Glutamatergic neuron (in vitro differentiated cells): Measurements from ENCODE around the gene RDM1. TPM values are rescaled to one million over a fixed set of nuclear protein-coding genes. Genes with fewer than 3 reads are reported as not detected.
"Not testable (repeated sequence)": the region's sequence is repeated elsewhere in the genome, so short reads cannot be mapped to it uniquely, and the experiment has no call there.

Experiments
- DNase-seq: peaks from one replicate; pipeline ENCODE4 v3.0.0; 2022
- H3K27ac Mint-ChIP-seq: one replicate; pipeline ENCODE4 v1.8.0; 2020; ENCODE audit warnings: mild to moderate bottlenecking, mixed read lengths, inconsistent platforms; ENCODE audit not compliant: unreplicated experiment
- H3K27me3 Mint-ChIP-seq: one replicate; pipeline ENCODE4 v1.8.0; 2020; ENCODE audit warnings: mild to moderate bottlenecking, moderate library complexity, mixed read lengths, inconsistent platforms; ENCODE audit not compliant: unreplicated experiment
- H3K36me3 Mint-ChIP-seq: one replicate; pipeline ENCODE4 v1.8.0; 2020; ENCODE audit warnings: mild to moderate bottlenecking, mixed read lengths, inconsistent platforms; ENCODE audit not compliant: unreplicated experiment
- H3K4me1 Mint-ChIP-seq: one replicate; pipeline ENCODE4 v1.8.0; 2020; ENCODE audit warnings: mild to moderate bottlenecking, low read depth, mixed read lengths, inconsistent platforms; ENCODE audit not compliant: unreplicated experiment
- H3K4me3 Mint-ChIP-seq: one replicate; pipeline ENCODE4 v1.8.0; 2020; ENCODE audit warnings: mild to moderate bottlenecking, mixed read lengths, inconsistent platforms; ENCODE audit not compliant: unreplicated experiment
- H3K9me3 Mint-ChIP-seq: one replicate; pipeline ENCODE4 v1.8.0; 2020; ENCODE audit warnings: mild to moderate bottlenecking, moderate library complexity, mixed read lengths, inconsistent platforms; ENCODE audit not compliant: unreplicated experiment
- total RNA-seq: library from RNA; stranded (reverse); fragmentation: NEBNext Ultra II Directional; extraction: Animal tissue kit (Norgen Biotek cat#: 25700); gene quantifications from one replicate; pipeline ENCODE4 v1.2.1, GENCODE V29; 2021; ENCODE audit not compliant: unreplicated experiment
- TF ChIP-seq, protein P1 (sequence below): fragments of 200-600 bp; sonication (generic); IDR thresholded peaks from one replicate; pipeline ENCODE4 v1.5.0; 2021; ENCODE audit not compliant: partially characterized antibody, unreplicated experiment

RDM1 gene
- total RNA-seq, 1 donor from 2014 or later = not detected

DNA sequence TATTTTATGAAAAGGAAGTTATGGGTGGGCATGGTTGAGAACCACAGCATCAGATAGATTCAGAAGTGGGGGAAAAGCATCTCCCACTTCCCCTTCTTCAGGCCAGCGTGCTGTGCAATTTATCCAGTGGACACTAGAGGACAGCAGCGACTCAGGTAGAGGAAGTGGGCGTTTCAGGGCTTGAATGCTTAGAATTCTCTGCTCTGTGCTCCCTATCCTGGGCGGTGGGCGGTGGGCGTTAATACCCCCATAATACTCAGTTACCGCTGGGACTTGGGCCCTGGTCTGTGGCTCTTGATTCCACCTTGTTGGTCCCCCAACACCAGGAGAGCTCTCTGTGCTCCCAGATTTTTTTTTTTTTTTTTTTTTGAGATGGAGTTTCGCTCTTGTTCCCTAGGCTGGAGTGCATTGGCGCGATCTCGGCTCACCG lies 16.6 kb upstream of the RDM1 start:
- Mint-ChIP-seq H3K27ac (no peak overlapping the region), H3K36me3 (no peaks in the 10 kb centered on the region), H3K4me1 (no peaks in the 10 kb centered on the region), H3K9me3 (no peaks in the 10 kb centered on the region), H3K4me3 (no peak overlapping the region), H3K27me3 (peaks cover 2% of the 10 kb centered on the region)
- peak; percentile 74 for DNase-seq
- TF ChIP-seq, protein P1, sequence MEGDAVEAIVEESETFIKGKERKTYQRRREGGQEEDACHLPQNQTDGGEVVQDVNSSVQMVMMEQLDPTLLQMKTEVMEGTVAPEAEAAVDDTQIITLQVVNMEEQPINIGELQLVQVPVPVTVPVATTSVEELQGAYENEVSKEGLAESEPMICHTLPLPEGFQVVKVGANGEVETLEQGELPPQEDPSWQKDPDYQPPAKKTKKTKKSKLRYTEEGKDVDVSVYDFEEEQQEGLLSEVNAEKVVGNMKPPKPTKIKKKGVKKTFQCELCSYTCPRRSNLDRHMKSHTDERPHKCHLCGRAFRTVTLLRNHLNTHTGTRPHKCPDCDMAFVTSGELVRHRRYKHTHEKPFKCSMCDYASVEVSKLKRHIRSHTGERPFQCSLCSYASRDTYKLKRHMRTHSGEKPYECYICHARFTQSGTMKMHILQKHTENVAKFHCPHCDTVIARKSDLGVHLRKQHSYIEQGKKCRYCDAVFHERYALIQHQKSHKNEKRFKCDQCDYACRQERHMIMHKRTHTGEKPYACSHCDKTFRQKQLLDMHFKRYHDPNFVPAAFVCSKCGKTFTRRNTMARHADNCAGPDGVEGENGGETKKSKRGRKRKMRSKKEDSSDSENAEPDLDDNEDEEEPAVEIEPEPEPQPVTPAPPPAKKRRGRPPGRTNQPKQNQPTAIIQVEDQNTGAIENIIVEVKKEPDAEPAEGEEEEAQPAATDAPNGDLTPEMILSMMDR = peak; percentile 73

DNA sequence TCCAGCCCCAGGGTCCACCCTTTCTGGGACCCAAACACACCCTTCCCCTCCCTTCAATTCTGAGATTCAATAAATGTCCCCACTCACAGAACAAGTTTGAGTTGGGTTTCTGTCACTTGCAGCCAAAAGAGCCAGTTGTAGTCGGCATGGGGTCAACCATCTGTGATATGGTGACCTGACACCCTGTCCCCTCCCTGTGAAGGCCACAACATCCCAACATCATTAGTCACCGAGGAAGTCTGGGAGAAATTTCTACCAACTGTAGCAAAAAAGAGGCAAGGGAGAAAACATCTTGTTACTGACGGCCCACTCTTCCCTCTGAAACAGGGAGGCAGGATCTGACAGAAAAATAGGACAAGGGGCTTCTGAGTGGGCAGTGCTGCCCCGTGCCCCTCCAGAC lies 13.6 kb upstream of the RDM1 start:
- H3K27me3 Mint-ChIP-seq = peaks cover 3% of the 10 kb centered on the region
- H3K4me1 Mint-ChIP-seq = no peaks in the 10 kb centered on the region
- H3K4me3 Mint-ChIP-seq = no peak overlapping the region
- TF ChIP-seq, protein P1 = no peak
- H3K9me3 Mint-ChIP-seq = no peaks in the 10 kb centered on the region
- DNase-seq = no peak
- no peak overlapping the region for H3K27ac Mint-ChIP-seq
- H3K36me3 Mint-ChIP-seq = no peaks in the 10 kb centered on the region

DNA sequence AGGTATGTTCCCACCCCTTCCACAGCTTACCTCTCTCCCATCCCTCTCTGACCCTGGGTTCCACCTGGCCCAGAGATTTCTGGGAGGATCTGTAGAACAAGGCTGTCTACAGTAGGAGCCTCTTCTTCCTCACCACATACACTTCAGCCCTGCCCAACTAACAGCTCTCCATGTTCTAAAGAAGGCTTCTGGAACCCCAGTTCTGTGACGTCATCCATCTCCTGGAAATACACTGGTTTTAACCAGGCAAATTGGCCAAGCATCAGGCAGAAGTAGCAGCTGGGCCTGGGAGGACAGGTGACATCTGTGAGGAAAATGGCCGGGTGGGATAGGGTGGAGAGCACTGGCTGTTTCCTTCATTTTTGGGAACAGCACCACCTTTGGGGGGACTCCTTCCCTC lies 13.0 kb upstream of the RDM1 start, which contains the start of gene LYZL6:
TSS of gene LYZL6 (minus strand) at position 177 of the 400 bp plus-strand sequence. CDS start 4,357 bp downstream, outside the sequence.
- Mint-ChIP-seq H3K27ac (no peak within 1 kb of the TSS), H3K4me3 (no peak within 1 kb of the TSS), H3K27me3 (peaks cover 3% of the 10 kb centered on the region), H3K4me1 (no peaks in the 10 kb centered on the region), H3K36me3 (no peaks in the 10 kb centered on the region), H3K9me3 (no peaks in the 10 kb centered on the region)
- TF ChIP-seq, protein P1 = no peak
- no peak for DNase-seq

DNA sequence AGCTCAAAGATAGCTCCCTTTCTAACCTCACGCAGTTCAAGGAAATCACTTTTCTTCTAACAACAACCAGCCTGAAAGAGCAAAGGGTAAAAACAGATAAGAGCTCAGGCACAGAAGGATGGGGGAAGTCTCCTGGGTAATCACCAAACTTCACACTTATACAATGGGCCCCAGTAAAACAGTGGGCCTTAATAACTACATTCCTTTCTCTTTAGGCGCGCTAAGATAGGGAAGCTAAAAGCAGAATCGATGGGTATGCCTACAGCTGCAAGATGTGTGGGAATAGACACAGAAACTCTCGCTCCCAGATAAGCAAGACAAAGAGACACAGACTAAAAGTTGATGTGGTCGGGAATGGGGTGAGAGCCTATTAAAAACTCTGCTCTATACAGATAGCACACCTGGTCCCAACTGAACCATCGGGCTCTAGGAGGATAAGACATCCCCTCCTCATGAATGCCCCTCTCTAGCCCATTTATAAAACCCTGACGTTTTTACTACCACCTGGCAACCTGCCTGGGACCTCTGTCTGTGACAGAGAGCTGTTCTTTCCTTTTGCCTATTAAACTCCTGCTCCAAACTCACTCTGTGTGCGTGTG lies 12.1 kb upstream of the RDM1 start:
- H3K27ac Mint-ChIP-seq = no peak overlapping the region
- DNase-seq = no peak
- TF ChIP-seq, protein P1 = no peak

DNA sequence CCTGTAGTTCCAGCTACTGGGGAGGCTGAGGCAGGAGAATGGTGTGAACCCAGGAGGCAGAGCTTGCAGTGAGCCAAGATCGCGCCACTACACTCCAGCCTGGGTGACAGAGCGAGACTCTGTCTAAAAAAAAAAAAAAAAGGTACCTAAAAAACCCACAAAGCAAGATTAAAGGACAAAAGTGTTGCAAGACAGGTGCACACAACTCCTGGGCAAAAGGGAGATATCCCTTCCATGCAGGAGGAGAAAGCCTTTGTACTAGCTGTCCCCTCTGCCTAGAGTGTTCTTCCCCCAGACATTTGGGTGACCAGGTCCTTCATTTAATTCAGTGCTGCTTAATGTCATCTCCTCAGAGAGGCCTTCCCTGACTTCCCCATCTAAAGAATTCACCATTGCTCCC lies 7.9 kb upstream of the RDM1 start:
- H3K9me3 Mint-ChIP-seq, H3K4me1 Mint-ChIP-seq, DNase-seq, H3K4me3 Mint-ChIP-seq, H3K27me3 Mint-ChIP-seq, H3K36me3 Mint-ChIP-seq, H3K27ac Mint-ChIP-seq: not testable (repeated sequence)

More for the DNA sequence above, 12.1 kb upstream of the RDM1 start:
- H3K4me1 Mint-ChIP-seq = no peaks in the 10 kb centered on the region
- peaks cover 3% of the 10 kb centered on the region for H3K27me3 Mint-ChIP-seq
- H3K36me3 Mint-ChIP-seq = no peaks in the 10 kb centered on the region
- H3K9me3 Mint-ChIP-seq = no peaks in the 10 kb centered on the region
- no peak overlapping the region for H3K4me3 Mint-ChIP-seq
